ENCODE data around the gene COA8.
A peak's percentile ranks its signal among the peaks of the same experiment; 100 is the strongest.

COA8 gene

GRCh38 chr14:103519043-103519836 lies 43.5 kb upstream of the COA8 start:
- TF ChIP-seq CTCF (conservative IDR thresholded peaks at IDR 0.05; ENCODE audit: low read depth, low read length): no peak
- H3K4me3 ChIP-seq (ENCODE audit: low read depth, low read length): no peak overlapping the region
- peak; percentile 44 for DNase-seq (ENCODE audit: low read depth)

- DNase-seq (ENCODE audit: low read depth): no peak
- TF ChIP-seq CTCF (conservative IDR thresholded peaks at IDR 0.05; ENCODE audit: low read depth, low read length): no peak
- no peak overlapping the region for H3K4me3 ChIP-seq (ENCODE audit: low read depth, low read length)
These were observed 42.9 kb upstream of the COA8 start for GRCh38 chr14:103519837-103520212.

GRCh38 chr14:103520269-103520656 lies 42.5 kb upstream of the COA8 start:
- no peak for DNase-seq (ENCODE audit: low read depth)
- H3K4me3 ChIP-seq (ENCODE audit: low read depth, low read length): no peak overlapping the region
- TF ChIP-seq CTCF (conservative IDR thresholded peaks at IDR 0.05; ENCODE audit: low read depth, low read length): no peak

GRCh38 chr14:103520657-103521437 lies 41.9 kb upstream of the COA8 start:
- peak; percentile 43 for TF ChIP-seq CTCF (conservative IDR thresholded peaks at IDR 0.05; ENCODE audit: low read depth, low read length)
- peak overlapping the region; percentile 44 for H3K4me3 ChIP-seq (ENCODE audit: low read depth, low read length)
- DNase-seq (ENCODE audit: low read depth): peak; percentile 71

- peak overlapping the region; percentile 44 for H3K4me3 ChIP-seq (ENCODE audit: low read depth, low read length)
- TF ChIP-seq CTCF (conservative IDR thresholded peaks at IDR 0.05; ENCODE audit: low read depth, low read length): no peak
- no peak for DNase-seq (ENCODE audit: low read depth)
These were observed 41.3 kb upstream of the COA8 start for GRCh38 chr14:103521438-103521950.

GRCh38 chr14:103521951-103522563 lies 40.7 kb upstream of the COA8 start:
- DNase-seq (ENCODE audit: low read depth): no peak
- peak overlapping the region; percentile 44 for H3K4me3 ChIP-seq (ENCODE audit: low read depth, low read length)
- TF ChIP-seq CTCF (conservative IDR thresholded peaks at IDR 0.05; ENCODE audit: low read depth, low read length): no peak

Measured in choroid plexus epithelial cell (primary cell).